A673 (cell line): ENCODE measurements around the gene L3MBTL3.

Source experiments
- CTCF ChIP-seq: fragments of 300-800, 200-600 bp; sonication (generic); conservative IDR thresholded peaks from 2 replicates; pipeline ENCODE4 v1.5.1; 2017; ENCODE audit warnings: low read depth, mild to moderate bottlenecking, antibody characterized with exemption, low read length, moderate library complexity, mixed read lengths
- EZH2 ChIP-seq: fragments of 200-600 bp; sonication (generic); IDR thresholded peaks from 2 replicates; pipeline ENCODE4 v1.6.1; 2017; ENCODE audit warnings: borderline replicate concordance, low read depth, mild to moderate bottlenecking, mixed read lengths, antibody characterized with exemption, low read length; ENCODE audit not compliant: poor library complexity, severe bottlenecking

- no peak for TF ChIP-seq EZH2
- no peak for TF ChIP-seq CTCF
Measured at GRCh38 chr6:130034378-130035146, 16.2 kb downstream of the L3MBTL3 start.
